Stimulated activated CD8-positive, alpha-beta memory T cell treated with anti-CD3 and anti-CD28 coated beads, Interleukin-12 subunit alpha, Interleukin-12 subunit beta, amount 100 ng/mL, for 4 hours (primary cell): ENCODE results near the gene SLC22A23.

Experiments
- DNase-seq: peaks from one replicate; pipeline ENCODE4 v3.0.0-alpha.2; 2020; ENCODE audit warnings: low read depth

Gene SLC22A23

GRCh38 chr6:3351829-3352524 is 104.9 kb downstream of the SLC22A23 start:
- DNase-seq, result no peak

GRCh38 chr6:3351105-3351676 is 105.7 kb downstream of the SLC22A23 start:
- no peak for DNase-seq

GRCh38 chr6:3350252-3350796 is 106.5 kb downstream of the SLC22A23 start:
- DNase-seq, result no peak

GRCh38 chr6:3349388-3350251 is 107.2 kb downstream of the SLC22A23 start:
- no peak for DNase-seq

GRCh38 chr6:3348821-3349220 is 108.0 kb downstream of the SLC22A23 start:
- no peak for DNase-seq

- DNase-seq, result no peak
Measured at GRCh38 chr6:3347826-3348225, 109.0 kb downstream of the SLC22A23 start.

GRCh38 chr6:3347247-3347646 is 109.6 kb downstream of the SLC22A23 start:
- no peak for DNase-seq

GRCh38 chr6:3346476-3346875 is 110.4 kb downstream of the SLC22A23 start:
- DNase-seq, result no peak

GRCh38 chr6:3345836-3346235 is 111.0 kb downstream of the SLC22A23 start:
- DNase-seq, result no peak

GRCh38 chr6:3343089-3343883 is 113.6 kb downstream of the SLC22A23 start:
- no peak for DNase-seq

GRCh38 chr6:3341467-3341866 is 115.4 kb downstream of the SLC22A23 start:
- no peak for DNase-seq

- no peak for DNase-seq
Measured at GRCh38 chr6:3340894-3341293, 116.0 kb downstream of the SLC22A23 start.

- DNase-seq, result no peak
Measured at GRCh38 chr6:3340358-3340802, 116.5 kb downstream of the SLC22A23 start.

- no peak for DNase-seq
Measured at GRCh38 chr6:3339811-3340210, 117.0 kb downstream of the SLC22A23 start.

GRCh38 chr6:3337521-3338350 is 119.1 kb downstream of the SLC22A23 start:
- DNase-seq, result no peak

GRCh38 chr6:3336859-3337515 is 119.9 kb downstream of the SLC22A23 start:
- DNase-seq, result no peak

GRCh38 chr6:3336066-3336786 is 120.6 kb downstream of the SLC22A23 start:
- DNase-seq, result no peak

- DNase-seq, result no peak
Measured at GRCh38 chr6:3335169-3335568, 121.7 kb downstream of the SLC22A23 start.

- DNase-seq, result no peak
Measured at GRCh38 chr6:3334555-3334954, 122.3 kb downstream of the SLC22A23 start.

- DNase-seq, result no peak
Measured at GRCh38 chr6:3333263-3333662, 123.6 kb downstream of the SLC22A23 start.
